ENCODE results near the gene TGFBI. TPM values are rescaled to one million over a fixed set of nuclear protein-coding genes. Genes with fewer than 3 reads are reported as not detected.

TGFBI gene
- total RNA-seq (2022) (131 and 142 TPM in 2 replicates), Bru-seq, nascent RNA (percentile 71 among the genes with signal in this experiment), BruChase-seq, experiment 1, labeled RNA remaining after a 2-hour chase (percentile 61 among the genes with signal in this experiment), BruChase-seq, experiment 2, labeled RNA remaining after a 6-hour chase (percentile 74 among the genes with signal in this experiment)
- long read RNA-seq, transcript TGFBI-201 (17 exons, 2,804 nt), result major isoform, 41 of 144 reads
- long read RNA-seq, partial matches to known transcripts, result 24 of 144 reads
- long read RNA-seq, other reads (novel, unspliced or antisense), result 79 of 144 reads

DNA sequence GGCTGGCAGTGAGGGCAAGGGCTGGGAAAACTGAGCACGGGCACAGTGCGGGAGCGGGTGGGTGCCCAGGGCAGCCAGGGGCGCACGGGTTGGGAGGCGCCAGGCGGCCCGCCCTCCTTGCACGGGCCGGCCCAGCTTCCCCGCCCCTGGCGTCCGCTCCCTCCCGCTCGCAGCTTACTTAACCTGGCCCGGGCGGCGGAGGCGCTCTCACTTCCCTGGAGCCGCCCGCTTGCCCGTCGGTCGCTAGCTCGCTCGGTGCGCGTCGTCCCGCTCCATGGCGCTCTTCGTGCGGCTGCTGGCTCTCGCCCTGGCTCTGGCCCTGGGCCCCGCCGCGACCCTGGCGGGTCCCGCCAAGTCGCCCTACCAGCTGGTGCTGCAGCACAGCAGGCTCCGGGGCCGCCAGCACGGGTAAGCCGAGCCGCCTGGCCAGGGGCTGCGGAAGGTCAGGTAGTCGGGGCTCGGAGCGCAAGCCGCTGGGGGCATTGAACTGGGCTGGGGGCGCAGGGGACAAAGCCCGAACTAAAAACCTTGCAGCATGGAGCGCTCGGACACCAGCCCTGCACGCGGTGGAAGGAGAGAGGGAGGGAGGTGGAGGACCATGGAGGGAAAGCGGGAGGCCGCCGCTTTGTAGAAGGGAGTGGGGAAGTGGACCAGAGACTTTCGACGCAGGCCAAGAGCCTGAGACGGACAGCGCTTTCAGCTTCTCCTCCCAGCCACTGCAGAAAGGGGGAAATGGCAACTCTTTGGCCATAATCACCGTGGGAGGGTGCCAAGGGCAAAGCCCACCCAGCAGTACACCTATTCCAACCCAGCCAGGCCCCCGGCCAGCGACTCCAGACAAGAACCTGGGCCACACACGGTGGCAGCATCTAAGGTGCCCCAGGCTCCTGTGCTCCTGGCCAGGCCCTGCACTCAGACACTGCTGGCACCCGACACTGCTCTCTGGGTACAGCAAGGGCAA, at the start of gene TGFBI:
Gene TGFBI, plus strand, starts transcription at position 207 of the 961 bp plus-strand sequence. Its CDS starts 68 bp downstream, at position 275.
- H3K27me3 ChIP-seq (replicated peaks; ENCODE audit: control insufficient read depth, insufficient read depth, low read length), result no peaks in the 10 kb centered on the region
- Mint-ChIP-seq H3K27me3 (ENCODE audit: insufficient read depth, unreplicated experiment) (no peaks in the 10 kb centered on the region), H3K36me3 (ENCODE audit: insufficient read depth, unreplicated experiment) (peaks cover 7% of the 10 kb centered on the region), H3K4me3 (ENCODE audit: unreplicated experiment) (peak within 1 kb of the TSS; percentile 74), H3K4me1 (ENCODE audit: low read depth, unreplicated experiment) (peaks cover 7% of the 10 kb centered on the region), H3K9me3 (ENCODE audit: unreplicated experiment) (no peaks in the 10 kb centered on the region), H3K27ac (ENCODE audit: unreplicated experiment) (no peak within 1 kb of the TSS)
- H3K4me1 ChIP-seq, result peaks cover 16% of the 10 kb centered on the region; the same call in 1 of the 2 replicates
- ChIA-PET POLR2A (interaction anchor here (0.6 to 1.1 kb wide), 4 partner anchors 8 to 77 kb away, joined by 3 to 5 read pairs (median 4); no protein-coding TSS in a partner anchor), CTCF (interaction anchor here (0.6 to 1.2 kb wide), 4 partner anchors 29 to 53 kb away, joined by 3 to 4 read pairs (median 3); no protein-coding TSS in a partner anchor)
- peak; percentile 71 to 82 for DNase-seq
- no peaks in the 10 kb centered on the region for H3K9me3 ChIP-seq
- H3K4me3 ChIP-seq (ENCODE audit: low read depth, low read length), result peak within 1 kb of the TSS; percentile 58
- TF ChIP-seq, protein P1, sequence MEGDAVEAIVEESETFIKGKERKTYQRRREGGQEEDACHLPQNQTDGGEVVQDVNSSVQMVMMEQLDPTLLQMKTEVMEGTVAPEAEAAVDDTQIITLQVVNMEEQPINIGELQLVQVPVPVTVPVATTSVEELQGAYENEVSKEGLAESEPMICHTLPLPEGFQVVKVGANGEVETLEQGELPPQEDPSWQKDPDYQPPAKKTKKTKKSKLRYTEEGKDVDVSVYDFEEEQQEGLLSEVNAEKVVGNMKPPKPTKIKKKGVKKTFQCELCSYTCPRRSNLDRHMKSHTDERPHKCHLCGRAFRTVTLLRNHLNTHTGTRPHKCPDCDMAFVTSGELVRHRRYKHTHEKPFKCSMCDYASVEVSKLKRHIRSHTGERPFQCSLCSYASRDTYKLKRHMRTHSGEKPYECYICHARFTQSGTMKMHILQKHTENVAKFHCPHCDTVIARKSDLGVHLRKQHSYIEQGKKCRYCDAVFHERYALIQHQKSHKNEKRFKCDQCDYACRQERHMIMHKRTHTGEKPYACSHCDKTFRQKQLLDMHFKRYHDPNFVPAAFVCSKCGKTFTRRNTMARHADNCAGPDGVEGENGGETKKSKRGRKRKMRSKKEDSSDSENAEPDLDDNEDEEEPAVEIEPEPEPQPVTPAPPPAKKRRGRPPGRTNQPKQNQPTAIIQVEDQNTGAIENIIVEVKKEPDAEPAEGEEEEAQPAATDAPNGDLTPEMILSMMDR (IDR thresholded peaks at IDR 0.05; ENCODE audit: insufficient read depth in 1 of 2, low read depth in 1 of 2, low read length in 1 of 2, severe bottlenecking in 1 of 2, unreplicated experiment in 1 of 2), result peak in 1 of 2 experiments; percentile 44
- no TSS peak for BruUV-seq (replicated peaks)
- intact Hi-C loops (cut with micrococcal nuclease; ENCODE audit: unreplicated experiment), result loop anchor here (1.0 kb wide), 3 partner anchors 24 to 78 kb away; no protein-coding TSS in a partner anchor
- no peaks in the 10 kb centered on the region for H3K36me3 ChIP-seq (ENCODE audit: control insufficient read depth, insufficient read depth, low read length)

DNA sequence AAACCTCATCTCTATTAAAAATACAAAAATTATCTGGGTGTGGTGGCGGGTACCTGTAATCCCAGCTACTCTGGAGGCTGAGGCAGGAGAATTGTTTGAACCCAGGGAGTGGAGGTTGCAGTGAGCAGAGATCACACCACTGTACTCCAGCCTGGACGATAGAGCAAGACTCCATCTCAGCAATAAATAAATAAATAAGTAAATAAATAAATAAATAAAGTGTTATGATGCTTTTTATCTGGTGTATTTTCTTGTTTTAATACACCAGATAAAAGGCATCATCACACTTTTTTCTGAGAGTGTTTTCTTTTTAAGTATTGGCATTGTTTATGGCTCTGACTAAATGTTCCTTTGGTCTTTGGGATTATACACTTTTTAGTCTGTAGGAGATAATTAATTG, 49.8 kb upstream of the TGFBI start:
- Mint-ChIP-seq H3K4me1 (ENCODE audit: low read depth, unreplicated experiment) (no peaks in the 10 kb centered on the region), H3K9me3 (ENCODE audit: unreplicated experiment) (no peaks in the 10 kb centered on the region), H3K4me3 (ENCODE audit: unreplicated experiment) (no peak overlapping the region), H3K27ac (ENCODE audit: unreplicated experiment) (no peak overlapping the region), H3K27me3 (ENCODE audit: insufficient read depth, unreplicated experiment) (no peaks in the 10 kb centered on the region), H3K36me3 (ENCODE audit: insufficient read depth, unreplicated experiment) (no peaks in the 10 kb centered on the region)
- DNase-seq, result no peak
- H3K36me3 ChIP-seq (ENCODE audit: control insufficient read depth, insufficient read depth, low read length), result no peaks in the 10 kb centered on the region
- BruUV-seq (replicated peaks), result no TSS peak
- TF ChIP-seq, protein P1 (IDR thresholded peaks at IDR 0.05; ENCODE audit: insufficient read depth in 1 of 2, low read depth in 1 of 2, low read length in 1 of 2, severe bottlenecking in 1 of 2, unreplicated experiment in 1 of 2), result no peak
- H3K4me3 ChIP-seq (ENCODE audit: low read depth, low read length), result no peak overlapping the region
- ChIA-PET POLR2A (no interaction called here), CTCF (no interaction called here)
- no peaks in the 10 kb centered on the region for H3K27me3 ChIP-seq (replicated peaks; ENCODE audit: control insufficient read depth, insufficient read depth, low read length)
- H3K4me1 ChIP-seq, result peaks cover under 1% of the 10 kb centered on the region; the same call in 1 of the 2 replicates
- intact Hi-C loops (cut with micrococcal nuclease; ENCODE audit: unreplicated experiment), result no loop called here
- H3K9me3 ChIP-seq, result no peaks in the 10 kb centered on the region

DNA sequence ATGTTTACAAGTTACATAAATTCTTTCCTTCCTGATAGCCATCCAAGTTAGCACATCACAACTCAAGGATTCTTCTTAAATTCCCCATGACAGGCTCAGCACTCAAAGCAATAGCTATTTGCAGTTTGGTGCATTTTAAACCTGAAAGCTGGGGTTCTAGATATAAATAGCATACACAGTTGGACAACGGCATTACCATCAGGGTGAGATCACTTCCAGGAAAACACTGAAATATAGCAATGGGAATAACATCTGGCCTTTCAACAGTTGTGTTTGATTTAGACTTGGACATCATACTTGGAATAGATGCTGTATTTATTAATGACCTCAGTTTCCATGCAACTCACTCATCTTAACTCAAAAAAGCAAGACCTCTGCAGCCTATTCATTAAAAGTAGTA, 49.3 kb upstream of the TGFBI start:
- Histone ChIP-seq H3K27me3 (replicated peaks; ENCODE audit: control insufficient read depth, insufficient read depth, low read length) (no peaks in the 10 kb centered on the region), H3K4me1 (no peaks in the 10 kb centered on the region; the same call in 1 of the 2 replicates), H3K4me3 (ENCODE audit: low read depth, low read length) (no peak overlapping the region), H3K36me3 (ENCODE audit: control insufficient read depth, insufficient read depth, low read length) (no peaks in the 10 kb centered on the region), H3K9me3 (no peaks in the 10 kb centered on the region)
- no peaks in the 10 kb centered on the region for H3K4me1 Mint-ChIP-seq (ENCODE audit: low read depth, unreplicated experiment)
- TF ChIP-seq, protein P1 (IDR thresholded peaks at IDR 0.05; ENCODE audit: insufficient read depth in 1 of 2, low read depth in 1 of 2, low read length in 1 of 2, severe bottlenecking in 1 of 2, unreplicated experiment in 1 of 2), result no peak
- H3K4me3 Mint-ChIP-seq (ENCODE audit: unreplicated experiment), result no peak overlapping the region
- no TSS peak for BruUV-seq (replicated peaks)
- no peak for DNase-seq
- H3K27me3 Mint-ChIP-seq (ENCODE audit: insufficient read depth, unreplicated experiment), result no peaks in the 10 kb centered on the region
- intact Hi-C loops (cut with micrococcal nuclease; ENCODE audit: unreplicated experiment), result no loop called here
- H3K27ac Mint-ChIP-seq (ENCODE audit: unreplicated experiment), result no peak overlapping the region
- ChIA-PET POLR2A (no interaction called here), CTCF (no interaction called here)
- H3K36me3 Mint-ChIP-seq (ENCODE audit: insufficient read depth, unreplicated experiment), result no peaks in the 10 kb centered on the region
- no peaks in the 10 kb centered on the region for H3K9me3 Mint-ChIP-seq (ENCODE audit: unreplicated experiment)
